PC-3 (cell line): ENCODE data around the gene AP1B1. TPM values are rescaled to one million over a fixed set of nuclear protein-coding genes. Genes with fewer than 3 reads are reported as not detected.
"Not testable (repeated sequence)": the region's sequence is repeated elsewhere in the genome, so short reads cannot be mapped to it uniquely, and the experiment has no call there.

Source experiments
- ATAC-seq: fragments of 200-7000 bp; cut with Tn5 transposase; 2 replicates; pipeline ENCODE4 v1.9.1; 2020; ENCODE audit warnings: mild to moderate bottlenecking, moderate library complexity
- BruUV-seq: library from RNA; stranded (reverse); fragments of 400-500 nt; replicated peaks from 2 replicates; lab custom pipeline; 2021; lab: Mats Ljungman, UMichigan
- CTCF ChIA-PET: fragments of 300-600 bp; sonication (Branson Sonifier 250); formaldehyde crosslinking; loops from one replicate; lab custom pipeline; 2022; ENCODE audit warnings: antibody characterized with exemption; lab: Charles Lee
- POLR2A ChIA-PET: fragments of 300-600 bp; sonication (Branson Sonifier 250); formaldehyde crosslinking; loops from one replicate; lab custom pipeline; 2022; ENCODE audit warnings: antibody characterized with exemption; ENCODE audit not compliant: unreplicated experiment; lab: Charles Lee
- DNase-seq: peaks from one replicate; pipeline ENCODE4 v3.0.0-alpha.2; 2015
- H2AFZ ChIP-seq: fragments of 300-600 bp; sonication (generic); 2 replicates; pipeline ENCODE4 v1.6.0; 2016; ENCODE audit warnings: antibody characterized with exemption, low read length
- H3F3A ChIP-seq: fragments of 300-600 bp; sonication (generic); one replicate; pipeline ENCODE4 v1.6.0; 2017; ENCODE audit warnings: antibody characterized with exemption, low read length, control low read depth, mild to moderate bottlenecking; ENCODE audit not compliant: unreplicated experiment
- H3K27ac ChIP-seq: fragments of 300-600 bp; sonication (generic); 2 replicates; pipeline ENCODE4 v1.5.1; 2016; ENCODE audit warnings: mild to moderate bottlenecking, low read length
- H3K27me3 ChIP-seq: fragments of 300-600 bp; sonication (generic); 2 replicates; pipeline ENCODE4 v1.6.1; 2016; ENCODE audit warnings: low read length, mixed read lengths
- H3K36me3 ChIP-seq: fragments of 300-600 bp; sonication (generic); 2 replicates; pipeline ENCODE4 v1.6.1; 2016; ENCODE audit warnings: low read depth, mixed run types, low read length, mixed read lengths
- H3K4me1 ChIP-seq: fragments of 300-600 bp; sonication (generic); 2 replicates; pipeline ENCODE4 v1.5.1; 2016; ENCODE audit warnings: low read length; ENCODE audit not compliant: insufficient read depth
- H3K4me2 ChIP-seq: fragments of 300-600 bp; sonication (generic); 2 replicates; pipeline ENCODE4 v1.6.0; 2016; ENCODE audit warnings: low read length
- H3K4me3 ChIP-seq: fragments of 300-600 bp; sonication (generic); 2 replicates; pipeline ENCODE4 v1.5.1; 2016; ENCODE audit warnings: mild to moderate bottlenecking, low read length, mixed read lengths
- H3K79me2 ChIP-seq: fragments of 300-600 bp; sonication (generic); 2 replicates; pipeline ENCODE4 v1.6.1; 2017; ENCODE audit warnings: low read length, mixed read lengths
- H3K9ac ChIP-seq: fragments of 300-600 bp; sonication (generic); 2 replicates; pipeline ENCODE4 v1.6.0; 2016; ENCODE audit warnings: mild to moderate bottlenecking, low read length
- H3K9me2 ChIP-seq: fragments of 300-600 bp; sonication (generic); replicated peaks from 2 replicates; pipeline ENCODE4 v1.6.1; 2016; ENCODE audit warnings: mixed run types, low read length, mixed read lengths
- H3K9me3 ChIP-seq: fragments of 300-600 bp; sonication (generic); 2 replicates; pipeline ENCODE4 v1.6.1; 2016; ENCODE audit warnings: low read length, mixed read lengths
- H4K20me1 ChIP-seq: fragments of 300-600 bp; sonication (generic); 2 replicates; pipeline ENCODE4 v1.6.1; 2016; ENCODE audit warnings: low read length, mixed read lengths
- CTCF ChIP-seq: fragments of 300-600 bp; sonication (generic); conservative IDR thresholded peaks from 2 replicates; pipeline ENCODE4 v1.5.1; 2017; ENCODE audit warnings: antibody characterized with exemption, low read depth, mild to moderate bottlenecking, low read length
- EZH2 ChIP-seq: fragments of 300-600 bp; sonication (generic); IDR thresholded peaks from one replicate; pipeline ENCODE4 v1.6.1; 2017; ENCODE audit warnings: antibody characterized with exemption, mild to moderate bottlenecking, low read length; ENCODE audit not compliant: unreplicated experiment
- EZH2phosphoT487 ChIP-seq: fragments of 300-600 bp; sonication (generic); IDR thresholded peaks from 2 replicates; pipeline ENCODE4 v1.6.1; 2018; ENCODE audit warnings: mild to moderate bottlenecking, antibody characterized with exemption, low read length, borderline replicate concordance
- intact Hi-C: fragments of 100-400 bp; cut with micrococcal nuclease; formaldehyde crosslinking; loops from 2 replicates; pipeline ENCODE4 v1.9.0; 2023
- total RNA-seq: library from RNA; depleted of rRNA; stranded (reverse); fragments of >200 nt; gene quantifications from 2 replicates; pipeline ENCODE4 v1.2.3, GENCODE V29; 2014

The AP1B1 gene
- total RNA-seq, 1 experiment from 2014 or later = 81.2 TPM

GRCh38 chr22:29348041-29348440 lies 40.3 kb downstream of the AP1B1 start:
- ChIA-PET CTCF (no interaction called here), POLR2A (no interaction called here)
- H4K20me1 ChIP-seq = no peaks in the 10 kb centered on the region
- H3K4me2 ChIP-seq = no peak overlapping the region
- H3K27me3 ChIP-seq = no peaks in the 10 kb centered on the region
- DNase-seq = no peak
- intact Hi-C loops = loop anchor here (5.0 kb wide), 1 partner anchor 41 kb away; the partner anchor contains the start of gene GAS2L1
- peaks cover 7% of the 10 kb centered on the region for H3F3A ChIP-seq
- ATAC-seq = no peak
- H3K79me2 ChIP-seq = no peaks in the 10 kb centered on the region
- peaks cover 33% of the 10 kb centered on the region for H3K36me3 ChIP-seq
- TF ChIP-seq EZH2phosphoT487 (no peak), EZH2 (no peak), CTCF (no peak)
- peaks cover 30% of the 10 kb centered on the region for H3K4me1 ChIP-seq
- no peak overlapping the region for H3K4me3 ChIP-seq
- no peaks in the 10 kb centered on the region for H3K9me3 ChIP-seq
- no peak overlapping the region for H2AFZ ChIP-seq
- H3K27ac ChIP-seq = no peak overlapping the region; the same call in 1 of the 2 replicates
- no TSS peak for BruUV-seq
- no peaks in the 10 kb centered on the region for H3K9me2 ChIP-seq
- H3K9ac ChIP-seq = no peak overlapping the region

GRCh38 chr22:29346659-29347058 lies 41.7 kb downstream of the AP1B1 start:
- CTCF ChIA-PET = no interaction called here
- H3K4me2 ChIP-seq = no peak overlapping the region
- H2AFZ ChIP-seq = no peak overlapping the region
- ATAC-seq (no peak), DNase-seq (no peak)
- no peak overlapping the region for H3K27ac ChIP-seq
- TF ChIP-seq EZH2phosphoT487 = no peak
- no peaks in the 10 kb centered on the region for H4K20me1 ChIP-seq
- peaks cover 35% of the 10 kb centered on the region for H3K4me1 ChIP-seq
- no peak overlapping the region for H3K9ac ChIP-seq
- H3K79me2 ChIP-seq = no peaks in the 10 kb centered on the region
- POLR2A ChIA-PET = no interaction called here
- H3K4me3 ChIP-seq = no peak overlapping the region
- BruUV-seq = no TSS peak
- H3K9me2 ChIP-seq = no peaks in the 10 kb centered on the region
- intact Hi-C loops = loop anchor here (5.0 kb wide), 1 partner anchor 39 kb away; the partner anchor contains the start of gene GAS2L1
- peaks cover 45% of the 10 kb centered on the region for H3K36me3 ChIP-seq
- H3K9me3 ChIP-seq = no peaks in the 10 kb centered on the region
- H3F3A ChIP-seq = peaks cover 7% of the 10 kb centered on the region
- no peaks in the 10 kb centered on the region for H3K27me3 ChIP-seq

GRCh38 chr22:29345932-29346331 lies 42.4 kb downstream of the AP1B1 start:
- Histone ChIP-seq H3K9me3 (no peaks in the 10 kb centered on the region), H3K79me2 (no peaks in the 10 kb centered on the region), H3F3A (peaks cover 7% of the 10 kb centered on the region), H3K4me3 (no peak overlapping the region), H3K4me1 (peaks cover 35% of the 10 kb centered on the region), H3K9ac (no peak overlapping the region), H3K27ac (no peak overlapping the region), H3K4me2 (no peak overlapping the region), H2AFZ (no peak overlapping the region), H3K36me3 (peaks cover 49% of the 10 kb centered on the region), H3K9me2 (no peaks in the 10 kb centered on the region), H3K27me3 (no peaks in the 10 kb centered on the region), H4K20me1 (no peaks in the 10 kb centered on the region)
- intact Hi-C loops = loop anchor here (5.0 kb wide), 1 partner anchor 39 kb away; the partner anchor contains the start of gene GAS2L1
- no peak for DNase-seq
- no peak for ATAC-seq
- CTCF ChIA-PET = no interaction called here
- TF ChIP-seq EZH2 (no peak), EZH2phosphoT487 (no peak), CTCF (no peak)
- no TSS peak for BruUV-seq
- POLR2A ChIA-PET = interaction anchor here (0.7 kb wide), 1 partner anchor 26 kb away, joined by 3 read pairs; no protein-coding TSS in a partner anchor

GRCh38 chr22:29344889-29345288 lies 43.5 kb downstream of the AP1B1 start:
- H2AFZ ChIP-seq, H3F3A ChIP-seq, H4K20me1 ChIP-seq, H3K4me3 ChIP-seq, H3K79me2 ChIP-seq, DNase-seq, H3K9me3 ChIP-seq, H3K27me3 ChIP-seq, H3K9ac ChIP-seq, ATAC-seq, POLR2A ChIA-PET, BruUV-seq, H3K9me2 ChIP-seq, CTCF ChIA-PET: not testable (repeated sequence)
- Histone ChIP-seq H3K4me2 (0 out of 2 replicates have a peak overlapping the region, but pooled peaks have one; percentile 16), H3K27ac (peak overlapping the region; percentile 70), H3K4me1 (peaks cover 45% of the 10 kb centered on the region), H3K36me3 (peaks cover 57% of the 10 kb centered on the region)
- intact Hi-C loops = loop anchor here (5.0 kb wide), 1 partner anchor 38 kb away; the partner anchor contains the start of gene GAS2L1
